Measurements from ENCODE around the gene AFP.

The AFP gene

DNA sequence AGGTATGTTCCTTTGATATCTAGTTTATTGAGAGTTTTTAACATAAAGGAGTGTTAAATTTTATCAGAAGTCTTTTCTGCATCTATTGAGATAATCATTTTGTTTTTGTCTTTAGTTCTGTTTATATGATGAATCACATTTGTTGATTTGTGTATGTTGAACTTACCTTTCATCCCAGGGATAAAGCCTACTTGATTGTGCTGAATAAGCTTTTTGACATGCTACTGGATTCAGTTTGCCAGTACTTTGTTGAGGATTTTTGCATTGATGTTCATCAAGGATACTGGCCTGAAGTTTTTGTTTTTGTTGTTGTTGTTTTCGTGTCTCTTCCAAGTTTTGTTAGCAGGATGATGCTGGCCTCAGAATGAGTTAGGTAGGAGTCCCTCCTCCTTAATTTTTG, 34.7 kb downstream of the AFP start:
- no peak overlapping the region for H3K4me3 ChIP-seq (ENCODE audit: low read depth, low read length)
- no peaks in the 10 kb centered on the region for H3K27me3 ChIP-seq (ENCODE audit: control insufficient read depth, insufficient read depth, low read length)
- H3K9me3 ChIP-seq (ENCODE audit: control insufficient read depth, insufficient read depth, low read depth, low read length) = peaks cover 22% of the 10 kb centered on the region
- H3K9ac ChIP-seq (ENCODE audit: low read length) = no peak overlapping the region
- H3K4me1 ChIP-seq (ENCODE audit: control insufficient read depth, insufficient read depth, low read length) = no peaks in the 10 kb centered on the region
- H3K36me3 ChIP-seq (ENCODE audit: control insufficient read depth, insufficient read depth, low read length) = no peaks in the 10 kb centered on the region
- H3K27ac ChIP-seq (ENCODE audit: low read depth, low read length) = no peak overlapping the region

DNA sequence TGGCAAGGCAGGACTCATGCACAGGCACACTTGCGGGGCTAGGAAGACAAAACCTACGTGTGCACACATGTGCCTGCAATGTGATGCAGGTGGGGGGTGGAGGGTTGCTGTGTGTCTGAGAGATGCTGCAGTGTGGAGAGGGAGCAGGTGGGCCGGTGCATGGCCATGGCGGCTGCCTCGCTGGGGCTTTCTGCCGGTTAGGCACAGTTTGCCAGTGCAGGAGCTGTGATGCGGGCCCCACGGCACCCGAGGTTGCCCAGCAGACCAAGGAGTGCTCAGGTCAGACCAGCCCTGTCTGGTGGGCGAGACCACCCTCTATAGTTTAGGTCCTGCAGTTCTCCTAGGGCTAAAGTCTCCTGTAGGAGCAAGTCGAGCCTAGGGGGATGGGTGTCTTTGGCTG, 41.2 kb downstream of the AFP start:
- no peak overlapping the region for H3K9ac ChIP-seq (ENCODE audit: low read length)
- H3K27me3 ChIP-seq (ENCODE audit: control insufficient read depth, insufficient read depth, low read length) = no peaks in the 10 kb centered on the region
- no peaks in the 10 kb centered on the region for H3K4me1 ChIP-seq (ENCODE audit: control insufficient read depth, insufficient read depth, low read length)
- no peak overlapping the region for H3K27ac ChIP-seq (ENCODE audit: low read depth, low read length)
- peaks cover 27% of the 10 kb centered on the region for H3K9me3 ChIP-seq (ENCODE audit: control insufficient read depth, insufficient read depth, low read depth, low read length)
- H3K36me3 ChIP-seq (ENCODE audit: control insufficient read depth, insufficient read depth, low read length) = no peaks in the 10 kb centered on the region
- H3K4me3 ChIP-seq (ENCODE audit: low read depth, low read length) = no peak overlapping the region

GRCh38 chr4:73479323-73479722, 43.3 kb downstream of the AFP start:
- H3K36me3 ChIP-seq (ENCODE audit: control insufficient read depth, insufficient read depth, low read length) = no peaks in the 10 kb centered on the region
- no peaks in the 10 kb centered on the region for H3K4me1 ChIP-seq (ENCODE audit: control insufficient read depth, insufficient read depth, low read length)
- peaks cover 17% of the 10 kb centered on the region for H3K9me3 ChIP-seq (ENCODE audit: control insufficient read depth, insufficient read depth, low read depth, low read length)
- no peak overlapping the region for H3K4me3 ChIP-seq (ENCODE audit: low read depth, low read length)
- H3K27me3 ChIP-seq (ENCODE audit: control insufficient read depth, insufficient read depth, low read length) = no peaks in the 10 kb centered on the region
- no peak overlapping the region for H3K27ac ChIP-seq (ENCODE audit: low read depth, low read length)
- H3K9ac ChIP-seq (ENCODE audit: low read length) = no peak overlapping the region

DNA sequence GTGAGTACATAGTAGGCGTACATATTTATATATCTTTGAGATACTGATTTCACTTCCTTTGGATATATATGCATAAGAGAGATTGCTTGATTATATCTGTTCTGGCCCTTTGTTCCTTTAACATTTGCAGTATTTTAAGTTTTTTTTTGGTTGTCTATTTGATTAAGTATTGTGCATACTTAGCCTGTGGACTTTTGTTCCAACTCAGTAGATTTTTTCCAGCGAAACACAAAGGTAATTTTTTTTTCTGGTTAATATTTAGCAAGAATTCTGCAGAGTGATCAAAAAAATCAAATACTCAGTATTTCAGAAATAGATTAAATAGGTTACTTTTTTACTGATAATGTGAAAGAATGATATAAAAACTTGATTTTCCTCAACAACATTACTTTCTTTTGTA, 45.3 kb downstream of the AFP start, which contains the start of gene AFM:
Gene AFM (plus strand): TSS at position 388 of the 400 bp plus-strand sequence. CDS start 31 bp downstream, outside the sequence.
- no peaks in the 10 kb centered on the region for H3K36me3 ChIP-seq (ENCODE audit: control insufficient read depth, insufficient read depth, low read length)
- no peaks in the 10 kb centered on the region for H3K9me3 ChIP-seq (ENCODE audit: control insufficient read depth, insufficient read depth, low read depth, low read length)
- no peak within 1 kb of the TSS for H3K9ac ChIP-seq (ENCODE audit: low read length)
- no peak within 1 kb of the TSS for H3K4me3 ChIP-seq (ENCODE audit: low read depth, low read length)
- H3K27me3 ChIP-seq (ENCODE audit: control insufficient read depth, insufficient read depth, low read length) = no peaks in the 10 kb centered on the region
- no peak within 1 kb of the TSS for H3K27ac ChIP-seq (ENCODE audit: low read depth, low read length)
- no peaks in the 10 kb centered on the region for H3K4me1 ChIP-seq (ENCODE audit: control insufficient read depth, insufficient read depth, low read length)

GRCh38 chr4:73485085-73485484, 49.1 kb downstream of the AFP start:
- Histone ChIP-seq H3K4me1 (ENCODE audit: control insufficient read depth, insufficient read depth, low read length) (no peaks in the 10 kb centered on the region), H3K9me3 (ENCODE audit: control insufficient read depth, insufficient read depth, low read depth, low read length) (no peaks in the 10 kb centered on the region), H3K27me3 (ENCODE audit: control insufficient read depth, insufficient read depth, low read length) (no peaks in the 10 kb centered on the region), H3K36me3 (ENCODE audit: control insufficient read depth, insufficient read depth, low read length) (no peaks in the 10 kb centered on the region), H3K4me3 (ENCODE audit: low read depth, low read length) (no peak overlapping the region), H3K9ac (ENCODE audit: low read length) (no peak overlapping the region), H3K27ac (ENCODE audit: low read depth, low read length) (no peak overlapping the region)

- Histone ChIP-seq H3K27me3 (ENCODE audit: control insufficient read depth, insufficient read depth, low read length) (no peaks in the 10 kb centered on the region), H3K9ac (ENCODE audit: low read length) (no peak overlapping the region), H3K9me3 (ENCODE audit: control insufficient read depth, insufficient read depth, low read depth, low read length) (no peaks in the 10 kb centered on the region), H3K27ac (ENCODE audit: low read depth, low read length) (no peak overlapping the region), H3K4me3 (ENCODE audit: low read depth, low read length) (no peak overlapping the region), H3K4me1 (ENCODE audit: control insufficient read depth, insufficient read depth, low read length) (no peaks in the 10 kb centered on the region), H3K36me3 (ENCODE audit: control insufficient read depth, insufficient read depth, low read length) (no peaks in the 10 kb centered on the region)
These were observed 49.6 kb downstream of the AFP start for GRCh38 chr4:73485596-73485995.

DNA sequence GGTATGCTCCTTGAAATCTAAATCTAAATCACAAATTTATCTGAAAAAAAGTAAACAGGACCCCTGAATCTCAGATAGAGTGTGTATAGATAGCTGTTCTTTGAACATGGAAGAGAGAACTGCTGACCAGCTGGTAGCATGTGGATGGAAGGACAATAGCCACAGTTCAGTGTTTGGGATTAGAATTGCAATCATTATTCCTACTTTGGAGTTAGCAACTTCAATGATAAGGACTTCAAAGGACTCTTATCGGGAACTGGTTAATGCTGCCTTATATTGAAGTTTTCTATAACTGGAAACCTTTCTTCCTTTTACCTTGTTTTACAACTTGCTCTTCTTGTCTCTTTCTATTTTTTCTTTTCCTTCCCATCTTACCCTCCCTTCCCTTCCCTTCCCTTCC, 50.5 kb downstream of the AFP start:
- H3K27ac ChIP-seq (ENCODE audit: low read depth, low read length) = no peak overlapping the region
- H3K9ac ChIP-seq (ENCODE audit: low read length) = no peak overlapping the region

DNA sequence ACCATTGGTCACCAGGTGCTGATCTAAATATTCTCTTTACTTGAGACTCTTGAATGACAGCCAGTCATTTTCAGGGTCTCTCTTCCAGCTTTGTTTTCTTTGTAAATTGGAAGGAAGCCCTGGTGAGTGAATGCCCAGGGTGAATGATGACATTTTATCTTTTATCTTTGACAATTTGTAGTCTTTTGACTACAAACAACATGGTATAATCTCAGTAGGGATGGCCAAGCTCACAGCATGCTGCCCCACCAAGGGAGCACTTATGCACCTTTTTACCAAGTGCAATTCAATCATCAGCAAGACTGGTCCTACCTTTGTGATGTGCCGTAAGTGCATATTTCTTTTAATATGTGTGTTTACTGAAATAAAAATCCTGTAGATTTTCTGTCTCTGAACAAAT, 51.2 kb downstream of the AFP start:
- Histone ChIP-seq H3K4me1 (ENCODE audit: control insufficient read depth, insufficient read depth, low read length) (no peaks in the 10 kb centered on the region), H3K27me3 (ENCODE audit: control insufficient read depth, insufficient read depth, low read length) (no peaks in the 10 kb centered on the region), H3K36me3 (ENCODE audit: control insufficient read depth, insufficient read depth, low read length) (no peaks in the 10 kb centered on the region), H3K9me3 (ENCODE audit: control insufficient read depth, insufficient read depth, low read depth, low read length) (no peaks in the 10 kb centered on the region), H3K27ac (ENCODE audit: low read depth, low read length) (no peak overlapping the region), H3K9ac (ENCODE audit: low read length) (no peak overlapping the region), H3K4me3 (ENCODE audit: low read depth, low read length) (no peak overlapping the region)

More for the DNA sequence above, 50.5 kb downstream of the AFP start:
- Histone ChIP-seq H3K9me3 (ENCODE audit: control insufficient read depth, insufficient read depth, low read depth, low read length) (no peaks in the 10 kb centered on the region), H3K36me3 (ENCODE audit: control insufficient read depth, insufficient read depth, low read length) (no peaks in the 10 kb centered on the region), H3K4me1 (ENCODE audit: control insufficient read depth, insufficient read depth, low read length) (no peaks in the 10 kb centered on the region), H3K4me3 (ENCODE audit: low read depth, low read length) (no peak overlapping the region), H3K27me3 (ENCODE audit: control insufficient read depth, insufficient read depth, low read length) (no peaks in the 10 kb centered on the region)

DNA sequence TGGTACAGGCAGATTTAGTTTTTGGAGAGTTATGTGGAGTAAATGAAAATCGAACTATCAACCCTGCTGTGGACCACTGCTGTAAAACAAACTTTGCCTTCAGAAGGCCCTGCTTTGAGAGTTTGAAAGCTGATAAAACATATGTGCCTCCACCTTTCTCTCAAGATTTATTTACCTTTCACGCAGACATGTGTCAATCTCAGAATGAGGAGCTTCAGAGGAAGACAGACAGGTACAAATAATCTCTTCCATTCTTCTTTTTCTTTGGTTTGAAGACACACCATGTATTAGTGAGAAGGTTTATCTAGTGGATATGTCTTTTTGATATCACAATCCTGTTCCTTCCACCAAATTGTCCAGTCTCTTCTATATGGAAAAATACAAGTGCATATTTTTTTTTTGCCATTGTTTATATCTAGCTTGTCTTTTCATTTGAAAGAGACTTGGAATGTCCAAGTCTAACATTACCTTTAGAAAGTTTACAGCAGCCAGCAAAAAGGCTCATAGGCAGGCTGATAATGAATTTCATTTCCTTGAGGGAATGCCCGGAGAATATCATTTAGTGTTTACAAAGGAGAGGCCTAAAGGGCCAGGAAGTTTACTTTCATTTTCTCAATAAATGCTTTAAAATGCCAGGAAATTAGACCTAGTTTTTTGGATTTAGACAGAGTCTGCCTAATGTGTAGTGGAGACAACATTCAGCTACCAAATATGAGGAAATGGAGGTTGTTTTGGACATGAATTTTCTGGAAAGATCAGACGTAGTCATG, 64.2 kb downstream of the AFP start:
- H3K36me3 ChIP-seq (ENCODE audit: control insufficient read depth, insufficient read depth, low read length) = no peaks in the 10 kb centered on the region
- H3K9ac ChIP-seq (ENCODE audit: low read length) = no peak overlapping the region
- H3K4me3 ChIP-seq (ENCODE audit: low read depth, low read length) = no peak overlapping the region
- H3K27me3 ChIP-seq (ENCODE audit: control insufficient read depth, insufficient read depth, low read length) = no peaks in the 10 kb centered on the region
- no peak overlapping the region for H3K27ac ChIP-seq (ENCODE audit: low read depth, low read length)
- no peaks in the 10 kb centered on the region for H3K4me1 ChIP-seq (ENCODE audit: control insufficient read depth, insufficient read depth, low read length)
- H3K9me3 ChIP-seq (ENCODE audit: control insufficient read depth, insufficient read depth, low read depth, low read length) = no peaks in the 10 kb centered on the region

- Histone ChIP-seq H3K4me3 (ENCODE audit: low read depth, low read length) (no peak overlapping the region), H3K27ac (ENCODE audit: low read depth, low read length) (no peak overlapping the region), H3K4me1 (ENCODE audit: control insufficient read depth, insufficient read depth, low read length) (no peaks in the 10 kb centered on the region), H3K9me3 (ENCODE audit: control insufficient read depth, insufficient read depth, low read depth, low read length) (no peaks in the 10 kb centered on the region), H3K9ac (ENCODE audit: low read length) (no peak overlapping the region), H3K27me3 (ENCODE audit: control insufficient read depth, insufficient read depth, low read length) (no peaks in the 10 kb centered on the region), H3K36me3 (ENCODE audit: control insufficient read depth, insufficient read depth, low read length) (no peaks in the 10 kb centered on the region)
These were observed 65.7 kb downstream of the AFP start for GRCh38 chr4:73501664-73502265.

DNA sequence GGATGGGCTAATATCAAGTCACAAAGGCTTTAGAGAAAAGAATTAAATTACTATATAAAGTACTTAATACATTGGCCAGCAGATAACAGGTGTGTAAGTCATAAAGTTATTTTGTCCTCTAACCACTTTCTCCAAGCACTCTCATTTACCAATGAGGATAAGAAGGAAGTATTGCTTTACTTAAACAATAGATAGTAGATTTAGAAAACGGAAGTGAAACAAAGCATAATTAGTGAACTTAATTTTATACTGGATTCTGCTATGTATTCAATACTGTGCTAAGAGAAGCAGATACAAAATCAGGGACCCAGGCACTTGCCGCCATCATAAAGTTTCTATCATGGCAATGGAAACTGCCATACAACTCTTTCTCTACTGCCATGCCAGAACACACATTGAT, 69.5 kb downstream of the AFP start:
- H3K36me3 ChIP-seq (ENCODE audit: control insufficient read depth, insufficient read depth, low read length) = no peaks in the 10 kb centered on the region

More for the DNA sequence above, 69.5 kb downstream of the AFP start:
- Histone ChIP-seq H3K27me3 (ENCODE audit: control insufficient read depth, insufficient read depth, low read length) (no peaks in the 10 kb centered on the region), H3K9me3 (ENCODE audit: control insufficient read depth, insufficient read depth, low read depth, low read length) (no peaks in the 10 kb centered on the region), H3K9ac (ENCODE audit: low read length) (no peak overlapping the region), H3K4me1 (ENCODE audit: control insufficient read depth, insufficient read depth, low read length) (no peaks in the 10 kb centered on the region), H3K27ac (ENCODE audit: low read depth, low read length) (no peak overlapping the region), H3K4me3 (ENCODE audit: low read depth, low read length) (no peak overlapping the region)

Measured in HUES6 (cell line).